Measurements from ENCODE around the gene FRMPD1. TPM values are rescaled to one million over a fixed set of nuclear protein-coding genes. Genes with fewer than 3 reads are reported as not detected.
A peak's percentile ranks its signal among the peaks of the same experiment; 100 is the strongest.

FRMPD1 gene
- total and polyA plus RNA-seq, 10 of the 15 experiments (the other 5 are each of a cell fraction or from before 2014, with no cell fraction given), result 0.01 to 0.08 (median 0.05) TPM; not detected in 6

GRCh38 chr9:37784616-37785483 is 134.1 kb downstream of the FRMPD1 start, which contains the start of gene EXOSC3 (continued):
- TF ChIP-seq CTCF (IDR thresholded peaks at IDR 0.05 in 2 of 3, conservative IDR thresholded peaks at IDR 0.05 in 1 of 3; ENCODE audit: control insufficient read depth in 2 of 3, extremely low read depth in 1 of 3, insufficient read depth in 1 of 3, low read depth in 3 of 3, low read length in 3 of 3) (peak in 2 of 3 experiments; percentile 6 to 14; a peak in 2 of 6 replicates), WRNIP1 (IDR thresholded peaks at IDR 0.05; ENCODE audit: borderline replicate concordance, low read depth, low read length) (no peak), NR2C1 (IDR thresholded peaks at IDR 0.05) (no peak; the same call in none of the 2 replicates), RAD21 (IDR thresholded peaks at IDR 0.05; ENCODE audit: insufficient read depth, low read depth, low read length) (no peak), MEF2A (IDR thresholded peaks at IDR 0.05; ENCODE audit: insufficient read depth, low read depth, low read length) (no peak), ZNF384 (IDR thresholded peaks at IDR 0.05; ENCODE audit: borderline replicate concordance, low read depth, low read length) (no peak), HDAC2 (IDR thresholded peaks at IDR 0.05) (no peak; the same call in 1 of the 2 replicates), ZSCAN29 (IDR thresholded peaks at IDR 0.05) (no peak), CHD1 (IDR thresholded peaks at IDR 0.05; ENCODE audit: low read depth, low read length) (no peak), NRF1 (conservative IDR thresholded peaks at IDR 0.05; ENCODE audit: low read depth, low read length) (no peak), SIN3A (IDR thresholded peaks at IDR 0.05; ENCODE audit: low read depth, low read length) (peak; percentile 94), PML (IDR thresholded peaks at IDR 0.05; ENCODE audit: low read length) (peak; percentile 88), EGR1 (IDR thresholded peaks at IDR 0.05; ENCODE audit: borderline replicate concordance in 1 of 2, low read depth in 2 of 2, low read length in 2 of 2) (peak in 1 of 2 experiments; percentile 6; a peak in 2 of 3 replicates), FOXM1 (IDR thresholded peaks at IDR 0.05; ENCODE audit: low read depth, low read length) (no peak; the same call in 1 of the 2 replicates), BRCA1 (IDR thresholded peaks at IDR 0.05; ENCODE audit: low read depth, low read length) (no peak), CREB1 (IDR thresholded peaks at IDR 0.05; ENCODE audit: low read depth) (peak; percentile 52; the same call in 1 of the 2 replicates), ELK1 (IDR thresholded peaks at IDR 0.05; ENCODE audit: low read depth, low read length) (peak; percentile 80), HCFC1 (IDR thresholded peaks at IDR 0.05; ENCODE audit: low read length) (peak; percentile 66)

Data from GM12878 (cell line).